Karpas-422 (cell line): ENCODE data around the gene PPOX. TPM values are rescaled to one million over a fixed set of nuclear protein-coding genes. Genes with fewer than 3 reads are reported as not detected.

Experiments used
- DNase-seq: peaks from one replicate; pipeline ENCODE4 v3.0.0-alpha.2; 2015
- H2AFZ ChIP-seq: fragments of 200-600 bp; sonication (generic); 2 replicates; pipeline ENCODE4 v1.6.1; 2014; ENCODE audit warnings: antibody characterized with exemption, low read length, mixed read lengths
- H3K27ac ChIP-seq: fragments of 200-600 bp; sonication (generic); 2 replicates; pipeline ENCODE4 v1.5.1; 2014; ENCODE audit warnings: mild to moderate bottlenecking, low read length, moderate library complexity
- H3K27me3 ChIP-seq: fragments of 200-600 bp; sonication (generic); 2 replicates; pipeline ENCODE4 v1.6.1; 2014; ENCODE audit warnings: low read length, mixed read lengths
- H3K36me3 ChIP-seq: fragments of 200-600 bp; sonication (generic); 2 replicates; pipeline ENCODE4 v1.6.1; 2014; ENCODE audit warnings: low read length, mixed read lengths; ENCODE audit not compliant: insufficient read depth
- H3K4me1 ChIP-seq: fragments of 200-600 bp; sonication (generic); 2 replicates; pipeline ENCODE4 v1.6.1; 2014; ENCODE audit warnings: mild to moderate bottlenecking, low read length, mixed read lengths
- H3K4me2 ChIP-seq: fragments of 200-600 bp; sonication (generic); 2 replicates; pipeline ENCODE4 v1.6.1; 2014; ENCODE audit warnings: low read length, low read depth, mild to moderate bottlenecking; ENCODE audit not compliant: poor library complexity, severe bottlenecking
- H3K4me3 ChIP-seq: fragments of 200-600 bp; sonication (generic); 2 replicates; pipeline ENCODE4 v1.5.1; 2014; ENCODE audit warnings: mild to moderate bottlenecking, antibody characterized with exemption, low read length, mixed read lengths
- H3K79me2 ChIP-seq: fragments of 200-600 bp; sonication (generic); 2 replicates; pipeline ENCODE4 v1.6.1; 2014; ENCODE audit warnings: mild to moderate bottlenecking, low read length, mixed read lengths
- H3K9ac ChIP-seq: fragments of 200-600 bp; sonication (generic); 2 replicates; pipeline ENCODE4 v1.6.0; 2014; ENCODE audit warnings: low read length
- H3K9me2 ChIP-seq: fragments of 200-600 bp; sonication (generic), shearing (Covaris generic); replicated peaks from 2 replicates; pipeline ENCODE4 v1.6.0; 2014; ENCODE audit warnings: mild to moderate bottlenecking, low read length, moderate library complexity; ENCODE audit not compliant: insufficient read depth
- H3K9me3 ChIP-seq: fragments of 300-700, 200-600 bp; sonication (generic); 2 replicates; pipeline ENCODE4 v1.6.1; 2014; ENCODE audit warnings: low read length, mixed read lengths
- H4K20me1 ChIP-seq: fragments of 200-600 bp; sonication (generic); 2 replicates; pipeline ENCODE4 v1.6.1; 2014; ENCODE audit warnings: mild to moderate bottlenecking, antibody characterized with exemption, low read length, low read depth; ENCODE audit not compliant: insufficient read depth
- total RNA-seq: library from RNA; depleted of rRNA; stranded (reverse); fragments of >200 nt; shearing (Covaris generic); gene quantifications from 2 replicates; pipeline ENCODE4 v1.2.3, GENCODE V29; 2014; ENCODE audit warnings: low replicate concordance

PPOX gene
- total RNA-seq, 1 experiment from 2014 or later, result 60.8 TPM

GRCh38 chr1:161166669-161167548, 683 bp downstream of the PPOX start:
- H3K4me2 ChIP-seq, result peak overlapping the region; percentile 83
- no peaks in the 10 kb centered on the region for H3K27me3 ChIP-seq
- H3K9me3 ChIP-seq, result no peaks in the 10 kb centered on the region
- H2AFZ ChIP-seq, result peak overlapping the region; percentile 41; the same call in 1 of the 2 replicates
- H3K9me2 ChIP-seq, result no peaks in the 10 kb centered on the region
- peak overlapping the region; percentile 88 for H3K4me3 ChIP-seq
- H4K20me1 ChIP-seq, result no peaks in the 10 kb centered on the region
- peaks cover 11% of the 10 kb centered on the region for H3K79me2 ChIP-seq
- peak overlapping the region; percentile 75 for H3K9ac ChIP-seq
- peaks cover 15% of the 10 kb centered on the region for H3K36me3 ChIP-seq
- DNase-seq, result peak; percentile 65
- peak overlapping the region; percentile 64 for H3K27ac ChIP-seq
- peaks cover 40% of the 10 kb centered on the region for H3K4me1 ChIP-seq

- Histone ChIP-seq H3K27ac (no peak overlapping the region), H3K4me2 (no peak overlapping the region), H3K9ac (no peak overlapping the region), H3K27me3 (no peaks in the 10 kb centered on the region), H4K20me1 (no peaks in the 10 kb centered on the region), H3K4me1 (peaks cover 34% of the 10 kb centered on the region), H3K79me2 (peaks cover 11% of the 10 kb centered on the region), H3K9me3 (no peaks in the 10 kb centered on the region), H2AFZ (no peak overlapping the region), H3K9me2 (no peaks in the 10 kb centered on the region), H3K36me3 (peaks cover 24% of the 10 kb centered on the region), H3K4me3 (no peak overlapping the region)
- no peak for DNase-seq
Observed at GRCh38 chr1:161168906-161169305, 2.7 kb downstream of the PPOX start.

GRCh38 chr1:161171191-161171590, 5.0 kb downstream of the PPOX start:
- H3K9ac ChIP-seq, result 0 out of 2 replicates have a peak overlapping the region, but pooled peaks have one; percentile 24
- no peak for DNase-seq
- peaks cover 24% of the 10 kb centered on the region for H3K36me3 ChIP-seq

GRCh38 chr1:161171696-161172095, 5.5 kb downstream of the PPOX start:
- Histone ChIP-seq H3K4me2 (no peak overlapping the region), H4K20me1 (no peaks in the 10 kb centered on the region), H3K27ac (no peak overlapping the region), H3K27me3 (no peaks in the 10 kb centered on the region), H2AFZ (no peak overlapping the region), H3K79me2 (peaks cover 24% of the 10 kb centered on the region), H3K9ac (no peak overlapping the region), H3K4me3 (no peak overlapping the region), H3K36me3 (peaks cover 24% of the 10 kb centered on the region), H3K9me3 (no peaks in the 10 kb centered on the region), H3K9me2 (no peaks in the 10 kb centered on the region), H3K4me1 (peaks cover 24% of the 10 kb centered on the region)
- DNase-seq, result no peak

More at GRCh38 chr1:161171191-161171590, 5.0 kb downstream of the PPOX start:
- Histone ChIP-seq H3K27me3 (no peaks in the 10 kb centered on the region), H3K9me3 (no peaks in the 10 kb centered on the region), H2AFZ (no peak overlapping the region), H3K4me2 (no peak overlapping the region), H3K9me2 (no peaks in the 10 kb centered on the region), H4K20me1 (no peaks in the 10 kb centered on the region), H3K79me2 (peaks cover 19% of the 10 kb centered on the region), H3K4me1 (peaks cover 22% of the 10 kb centered on the region), H3K27ac (no peak overlapping the region), H3K4me3 (no peak overlapping the region)

GRCh38 chr1:161172349-161172748, 6.1 kb downstream of the PPOX start:
- Histone ChIP-seq H3K4me2 (no peak overlapping the region), H3K9ac (no peak overlapping the region), H3K79me2 (peaks cover 21% of the 10 kb centered on the region), H3K27ac (no peak overlapping the region), H3K36me3 (peaks cover 24% of the 10 kb centered on the region), H3K9me2 (no peaks in the 10 kb centered on the region), H2AFZ (no peak overlapping the region), H3K9me3 (no peaks in the 10 kb centered on the region), H3K4me1 (peaks cover 22% of the 10 kb centered on the region), H3K4me3 (no peak overlapping the region), H3K27me3 (no peaks in the 10 kb centered on the region), H4K20me1 (no peaks in the 10 kb centered on the region)
- DNase-seq, result no peak

GRCh38 chr1:161172776-161173376, 6.7 kb downstream of the PPOX start:
- no peak for DNase-seq
- Histone ChIP-seq H3K4me2 (no peak overlapping the region), H2AFZ (no peak overlapping the region), H3K27me3 (no peaks in the 10 kb centered on the region), H3K4me1 (peaks cover 22% of the 10 kb centered on the region), H3K79me2 (peaks cover 20% of the 10 kb centered on the region), H3K9ac (no peak overlapping the region), H3K27ac (no peak overlapping the region), H4K20me1 (no peaks in the 10 kb centered on the region), H3K9me2 (no peaks in the 10 kb centered on the region), H3K4me3 (no peak overlapping the region), H3K9me3 (no peaks in the 10 kb centered on the region), H3K36me3 (peaks cover 24% of the 10 kb centered on the region)

- Histone ChIP-seq H3K79me2 (peaks cover 15% of the 10 kb centered on the region), H3K4me3 (no peak overlapping the region), H2AFZ (no peak overlapping the region), H3K27ac (no peak overlapping the region), H3K4me2 (no peak overlapping the region), H4K20me1 (no peaks in the 10 kb centered on the region), H3K9ac (no peak overlapping the region), H3K4me1 (peaks cover 25% of the 10 kb centered on the region), H3K27me3 (no peaks in the 10 kb centered on the region), H3K9me3 (no peaks in the 10 kb centered on the region), H3K36me3 (peaks cover 24% of the 10 kb centered on the region), H3K9me2 (no peaks in the 10 kb centered on the region)
- no peak for DNase-seq
Observed at GRCh38 chr1:161173711-161174110, 7.5 kb downstream of the PPOX start.

GRCh38 chr1:161174911-161175310, 8.7 kb downstream of the PPOX start:
- DNase-seq, result no peak
- H3K9ac ChIP-seq, result no peak overlapping the region
- no peaks in the 10 kb centered on the region for H4K20me1 ChIP-seq
- no peak overlapping the region for H2AFZ ChIP-seq
- H3K4me1 ChIP-seq, result peaks cover 25% of the 10 kb centered on the region
- no peaks in the 10 kb centered on the region for H3K9me3 ChIP-seq
- H3K4me2 ChIP-seq, result no peak overlapping the region
- H3K9me2 ChIP-seq, result no peaks in the 10 kb centered on the region
- peaks cover 15% of the 10 kb centered on the region for H3K79me2 ChIP-seq
- peaks cover 20% of the 10 kb centered on the region for H3K36me3 ChIP-seq
- H3K27me3 ChIP-seq, result no peaks in the 10 kb centered on the region
- no peak overlapping the region for H3K4me3 ChIP-seq
- H3K27ac ChIP-seq, result no peak overlapping the region
